Measurements from ENCODE around the gene SMIM21.

DNA sequence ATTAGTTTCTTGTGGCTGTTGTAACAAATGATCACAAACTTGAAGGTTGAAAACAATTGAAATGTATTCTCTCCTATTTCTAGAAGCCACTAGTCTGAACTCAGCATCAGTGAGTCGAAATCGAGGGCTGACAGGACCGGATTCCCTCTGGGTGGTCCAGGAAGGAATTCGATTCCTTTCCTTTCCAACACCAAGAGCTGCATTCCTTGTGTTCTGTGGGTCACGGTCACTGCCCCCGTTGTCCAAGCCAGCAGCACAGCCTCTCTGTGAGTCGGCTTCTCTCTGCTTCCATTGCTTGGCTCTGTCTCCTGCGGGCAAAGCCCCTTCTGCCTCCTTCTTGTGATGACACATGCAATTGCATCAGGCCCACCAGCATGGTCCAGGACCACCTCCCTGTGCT lies 67.3 kb downstream of the SMIM21 start:
- TF ChIP-seq SNAI2 (CRISPR knock-in tag; IDR thresholded peaks at IDR 0.05) (no peak), ARNTL (CRISPR knock-in tag; IDR thresholded peaks at IDR 0.05; ENCODE audit: borderline replicate concordance, low read depth) (no peak), PPARA (CRISPR knock-in tag; IDR thresholded peaks at IDR 0.05; ENCODE audit: borderline replicate concordance) (no peak), ZFP3 (CRISPR knock-in tag; IDR thresholded peaks at IDR 0.05) (no peak)
- TF ChIP-seq, protein P1, sequence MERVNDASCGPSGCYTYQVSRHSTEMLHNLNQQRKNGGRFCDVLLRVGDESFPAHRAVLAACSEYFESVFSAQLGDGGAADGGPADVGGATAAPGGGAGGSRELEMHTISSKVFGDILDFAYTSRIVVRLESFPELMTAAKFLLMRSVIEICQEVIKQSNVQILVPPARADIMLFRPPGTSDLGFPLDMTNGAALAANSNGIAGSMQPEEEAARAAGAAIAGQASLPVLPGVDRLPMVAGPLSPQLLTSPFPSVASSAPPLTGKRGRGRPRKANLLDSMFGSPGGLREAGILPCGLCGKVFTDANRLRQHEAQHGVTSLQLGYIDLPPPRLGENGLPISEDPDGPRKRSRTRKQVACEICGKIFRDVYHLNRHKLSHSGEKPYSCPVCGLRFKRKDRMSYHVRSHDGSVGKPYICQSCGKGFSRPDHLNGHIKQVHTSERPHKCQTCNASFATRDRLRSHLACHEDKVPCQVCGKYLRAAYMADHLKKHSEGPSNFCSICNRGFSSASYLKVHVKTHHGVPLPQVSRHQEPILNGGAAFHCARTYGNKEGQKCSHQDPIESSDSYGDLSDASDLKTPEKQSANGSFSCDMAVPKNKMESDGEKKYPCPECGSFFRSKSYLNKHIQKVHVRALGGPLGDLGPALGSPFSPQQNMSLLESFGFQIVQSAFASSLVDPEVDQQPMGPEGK (CRISPR knock-in tag; IDR thresholded peaks at IDR 0.05; ENCODE audit: borderline replicate concordance), result no peak
- TF ChIP-seq, protein P2, sequence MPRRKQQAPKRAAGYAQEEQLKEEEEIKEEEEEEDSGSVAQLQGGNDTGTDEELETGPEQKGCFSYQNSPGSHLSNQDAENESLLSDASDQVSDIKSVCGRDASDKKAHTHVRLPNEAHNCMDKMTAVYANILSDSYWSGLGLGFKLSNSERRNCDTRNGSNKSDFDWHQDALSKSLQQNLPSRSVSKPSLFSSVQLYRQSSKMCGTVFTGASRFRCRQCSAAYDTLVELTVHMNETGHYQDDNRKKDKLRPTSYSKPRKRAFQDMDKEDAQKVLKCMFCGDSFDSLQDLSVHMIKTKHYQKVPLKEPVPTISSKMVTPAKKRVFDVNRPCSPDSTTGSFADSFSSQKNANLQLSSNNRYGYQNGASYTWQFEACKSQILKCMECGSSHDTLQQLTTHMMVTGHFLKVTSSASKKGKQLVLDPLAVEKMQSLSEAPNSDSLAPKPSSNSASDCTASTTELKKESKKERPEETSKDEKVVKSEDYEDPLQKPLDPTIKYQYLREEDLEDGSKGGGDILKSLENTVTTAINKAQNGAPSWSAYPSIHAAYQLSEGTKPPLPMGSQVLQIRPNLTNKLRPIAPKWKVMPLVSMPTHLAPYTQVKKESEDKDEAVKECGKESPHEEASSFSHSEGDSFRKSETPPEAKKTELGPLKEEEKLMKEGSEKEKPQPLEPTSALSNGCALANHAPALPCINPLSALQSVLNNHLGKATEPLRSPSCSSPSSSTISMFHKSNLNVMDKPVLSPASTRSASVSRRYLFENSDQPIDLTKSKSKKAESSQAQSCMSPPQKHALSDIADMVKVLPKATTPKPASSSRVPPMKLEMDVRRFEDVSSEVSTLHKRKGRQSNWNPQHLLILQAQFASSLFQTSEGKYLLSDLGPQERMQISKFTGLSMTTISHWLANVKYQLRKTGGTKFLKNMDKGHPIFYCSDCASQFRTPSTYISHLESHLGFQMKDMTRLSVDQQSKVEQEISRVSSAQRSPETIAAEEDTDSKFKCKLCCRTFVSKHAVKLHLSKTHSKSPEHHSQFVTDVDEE (CRISPR knock-in tag; IDR thresholded peaks at IDR 0.05), result no peak
